Dermis blood vessel endothelial cell (primary cell): ENCODE data around the gene SUV39H2. TPM values are rescaled to one million over a fixed set of nuclear protein-coding genes. Genes with fewer than 3 reads are reported as not detected.
A peak's percentile ranks its signal among the peaks of the same experiment; 100 is the strongest.
"Not testable (repeated sequence)": the region's sequence is repeated elsewhere in the genome, so short reads cannot be mapped to it uniquely, and the experiment has no call there.

Experiments
- DNase-seq: peaks from one replicate; pipeline ENCODE4 v3.0.0; 2010
- total RNA-seq: library from RNA; depleted of rRNA; stranded (reverse); fragments of >200 nt; gene quantifications from 2 replicates; pipeline ENCODE4 v1.2.3, GENCODE V29; 2014

The SUV39H2 gene
- total RNA-seq, 1 donor from 2014 or later: 17.7 TPM

DNA sequence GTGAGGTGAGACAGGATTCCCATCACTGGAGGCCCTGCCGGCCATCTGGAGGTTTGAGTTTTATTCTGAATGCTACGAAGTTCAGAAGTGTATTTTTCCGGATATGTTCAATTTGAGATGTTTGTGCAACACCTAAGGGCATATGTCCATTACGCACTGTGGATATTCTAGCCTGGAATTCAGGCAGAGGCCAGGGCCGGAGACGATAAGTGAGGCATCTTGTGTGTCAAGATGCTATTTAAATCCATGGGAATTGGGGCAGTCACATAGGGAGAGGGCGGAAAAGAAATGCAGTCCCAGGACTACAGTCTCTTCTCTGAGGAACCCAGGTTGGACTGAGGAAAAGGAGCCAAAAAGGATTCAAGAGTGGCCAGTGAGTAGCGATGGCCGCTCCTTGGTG lies 1.9 kb upstream of the SUV39H2 start:
- DNase-seq: no peak

DNA sequence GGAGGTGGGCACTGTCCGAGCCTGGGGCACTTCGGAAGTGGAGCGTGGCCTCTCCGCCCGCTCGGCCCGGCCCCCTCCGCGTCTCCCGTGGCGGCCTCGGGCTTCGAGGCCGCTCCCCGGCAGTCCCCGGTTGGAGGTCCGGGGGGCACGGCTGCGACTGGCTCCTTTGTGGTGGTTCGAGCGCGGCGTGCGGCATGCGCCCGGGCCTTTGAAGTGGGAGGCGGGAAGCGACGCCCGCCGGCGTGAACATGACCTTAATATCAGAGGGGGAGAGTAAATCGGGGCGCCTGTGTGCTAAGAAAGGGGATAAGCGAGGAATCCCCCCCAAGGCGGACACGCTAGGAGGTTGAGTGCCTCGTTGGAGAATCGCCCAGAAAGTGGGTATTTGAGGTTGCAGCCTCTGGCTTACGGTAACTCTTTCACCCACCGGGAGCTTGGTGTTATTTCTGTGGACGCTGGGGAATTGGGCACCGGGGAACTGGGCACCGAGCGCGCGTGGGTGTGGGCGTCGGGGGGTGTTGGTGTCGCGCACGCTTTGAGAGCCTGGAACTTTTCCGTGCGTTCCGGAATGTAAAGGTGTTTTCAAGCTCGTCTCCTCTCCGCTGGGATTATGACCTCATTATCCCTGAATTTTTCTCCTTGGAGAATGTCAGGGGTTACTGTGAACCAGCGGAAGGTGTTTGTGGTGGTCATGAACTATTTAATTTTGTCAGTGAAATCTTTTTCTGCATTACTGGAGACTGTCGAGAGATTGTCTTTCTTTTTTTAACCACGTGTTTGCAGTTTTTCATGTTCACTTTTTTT lies 660 bp downstream of the SUV39H2 start:
- peak; percentile 32 for DNase-seq

DNA sequence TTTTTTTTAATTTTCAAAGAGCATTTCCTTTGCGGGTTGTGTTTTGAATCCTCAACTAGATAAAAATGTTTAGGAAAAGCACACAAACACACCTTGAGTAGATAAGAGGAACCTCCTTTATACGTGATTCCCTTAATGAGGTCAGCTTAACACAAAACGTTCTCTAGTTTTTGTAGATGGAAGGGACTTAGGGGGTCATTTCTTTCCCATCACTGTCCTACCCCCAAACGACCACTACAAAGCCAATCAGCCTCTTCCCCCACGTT lies 1.2 kb downstream of the SUV39H2 start:
- peak; percentile 7 for DNase-seq

DNA sequence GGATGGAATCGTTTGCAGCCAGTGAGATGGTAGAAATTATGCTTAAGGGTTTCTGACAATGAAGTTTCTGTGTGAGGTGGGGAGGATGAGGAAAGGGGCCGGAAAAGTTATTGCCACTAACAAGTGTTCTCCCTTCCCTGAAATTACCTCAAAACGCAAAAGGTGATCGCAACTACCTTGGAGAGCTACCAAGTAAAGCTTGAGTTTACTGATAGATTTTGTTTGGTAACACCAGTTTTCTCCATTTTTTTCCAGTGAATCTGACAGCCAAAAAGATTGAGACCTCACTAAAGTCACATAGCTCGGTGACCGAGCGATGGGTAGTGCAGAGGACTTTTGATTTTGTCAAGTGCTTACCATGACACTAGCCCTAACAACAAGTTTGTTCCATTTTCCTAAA lies 1.6 kb downstream of the SUV39H2 start:
- peak; percentile 16 for DNase-seq

DNA sequence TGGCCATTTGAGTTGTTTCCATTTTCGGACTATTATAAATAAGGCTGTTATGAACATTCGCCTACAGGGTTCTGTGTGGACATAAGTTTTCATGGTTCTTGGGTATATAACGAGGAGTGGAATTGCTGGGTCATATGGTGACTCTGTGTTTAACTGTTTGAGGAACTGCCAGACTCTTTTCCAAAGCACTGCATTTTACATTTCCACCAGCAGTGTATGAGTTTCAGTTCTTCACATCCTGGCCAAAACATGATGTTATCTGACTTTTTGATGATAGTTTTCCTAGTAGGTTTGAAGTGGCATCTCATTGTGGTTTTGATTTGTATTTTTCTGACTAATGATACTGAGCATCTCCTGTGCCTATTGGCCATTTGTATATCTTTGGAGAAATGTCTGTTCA lies 5.4 kb downstream of the SUV39H2 start:
- DNase-seq: no peak

DNA sequence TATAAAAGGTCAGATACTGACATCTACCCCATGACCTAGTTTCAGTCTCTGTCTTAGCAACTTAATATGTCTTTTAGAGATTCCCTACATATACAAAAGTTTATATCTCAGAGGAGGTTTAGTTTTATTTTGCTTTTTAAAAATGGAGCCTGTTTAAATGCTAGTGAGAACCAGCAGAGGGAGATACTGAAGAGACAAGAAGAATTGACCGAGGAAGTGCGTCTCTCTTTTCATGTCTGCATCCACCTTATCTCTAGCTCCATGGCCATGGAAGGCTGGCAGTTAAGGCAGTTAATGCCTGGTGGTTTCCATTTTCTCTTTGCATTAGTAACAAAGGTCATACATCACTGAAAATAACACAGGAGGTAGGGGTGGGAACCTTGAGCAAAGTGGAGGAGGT lies 10.7 kb downstream of the SUV39H2 start:
- DNase-seq: peak; percentile 17

DNA sequence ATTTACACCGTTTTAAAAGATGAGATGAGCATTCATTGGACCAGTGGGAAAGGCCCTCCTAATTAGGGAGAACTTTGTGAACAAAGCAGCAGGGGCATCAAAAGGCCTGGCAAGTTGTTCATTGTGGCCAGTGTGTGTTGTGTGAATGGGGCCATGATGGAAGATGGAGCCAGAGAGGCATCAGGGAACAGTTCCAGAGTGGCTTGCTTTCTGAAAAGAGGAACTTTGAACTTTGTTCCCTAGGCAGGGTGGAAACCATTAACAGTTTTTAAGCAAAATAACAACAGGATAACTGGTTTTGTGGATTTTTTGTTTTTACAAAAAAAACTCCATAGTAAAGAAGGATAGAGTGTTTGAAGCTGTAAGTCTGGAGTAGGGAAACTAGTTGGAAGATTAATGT lies 12.5 kb downstream of the SUV39H2 start:
- no peak for DNase-seq

DNA sequence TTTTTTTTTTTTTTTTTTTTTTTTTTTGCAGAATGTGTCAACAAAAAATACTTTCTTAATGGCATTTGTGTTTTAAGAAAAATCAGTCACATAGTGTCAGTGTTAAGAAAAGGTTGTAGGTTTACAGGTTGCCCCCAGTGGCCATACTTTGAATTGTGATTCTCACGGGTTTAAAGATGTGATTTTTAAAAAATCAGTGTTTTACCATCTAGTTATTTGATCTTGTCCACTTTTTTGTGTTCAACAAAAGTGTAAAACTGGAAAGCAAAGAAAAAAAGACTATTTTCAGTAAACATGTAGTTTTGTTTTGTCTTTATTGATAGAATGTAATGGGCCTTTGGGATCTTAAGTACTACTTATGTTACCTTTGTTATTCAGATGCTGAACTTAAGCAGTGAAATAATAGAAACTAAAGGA lies 25.7 kb downstream of the SUV39H2 start:
- peak; percentile 54 for DNase-seq

DNA sequence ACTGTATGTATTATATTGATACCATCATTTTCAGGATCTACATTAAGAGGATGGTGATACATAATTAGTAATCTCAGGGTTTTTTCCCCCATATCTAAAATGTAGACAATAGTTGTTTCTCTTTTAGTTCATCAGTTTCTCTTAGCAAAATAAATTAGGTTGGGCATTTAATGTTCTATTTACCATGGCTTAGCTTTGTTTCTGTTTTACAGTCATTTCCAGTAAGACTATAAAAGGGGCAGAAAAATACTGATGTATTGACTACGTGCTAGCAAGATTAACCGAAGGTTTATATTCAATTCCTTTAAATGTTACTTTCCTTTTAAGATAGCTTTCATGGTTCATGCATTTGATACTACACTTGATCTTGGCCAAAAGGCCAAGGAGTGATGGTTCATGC lies 26.2 kb downstream of the SUV39H2 start:
- DNase-seq: no peak

DNA sequence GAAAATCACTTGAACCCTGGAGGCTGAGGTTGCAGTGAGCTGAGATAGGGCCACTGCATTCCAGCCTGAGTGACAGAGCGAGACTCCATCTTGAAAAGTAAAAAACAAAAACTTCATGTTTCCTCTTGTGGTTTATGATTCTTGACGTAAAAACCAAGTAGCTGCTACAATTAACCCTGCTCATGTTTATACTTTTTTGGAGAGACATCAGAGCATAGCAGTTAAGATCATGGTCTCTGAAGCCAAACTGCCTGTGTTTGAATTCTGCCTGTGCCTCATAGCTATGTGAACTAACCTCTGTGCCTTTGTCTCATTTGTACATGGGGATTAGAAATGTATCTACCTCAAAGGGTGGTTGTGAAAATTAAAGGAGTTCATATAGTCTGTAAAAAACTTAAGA lies 27.2 kb downstream of the SUV39H2 start:
- DNase-seq: no peak

DNA sequence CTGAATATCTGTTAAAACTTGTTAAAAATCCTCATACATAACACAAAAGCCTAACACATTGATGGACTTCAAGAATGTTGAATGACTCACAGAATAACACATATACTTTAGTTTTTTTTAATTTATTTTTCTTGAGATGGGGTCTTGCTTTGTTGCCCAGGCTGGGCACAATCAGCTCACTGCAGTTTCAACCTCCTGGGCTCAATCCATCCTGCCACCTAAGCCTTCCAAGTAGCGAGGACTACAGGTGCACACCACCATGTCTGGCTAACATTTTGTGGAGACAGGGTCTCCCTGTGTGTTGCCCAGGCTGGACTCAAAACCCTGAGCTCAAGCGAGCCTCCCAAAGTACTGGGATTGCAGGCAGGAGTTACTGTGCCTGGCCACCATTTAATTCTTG lies 28.1 kb downstream of the SUV39H2 start:
- no peak for DNase-seq

DNA sequence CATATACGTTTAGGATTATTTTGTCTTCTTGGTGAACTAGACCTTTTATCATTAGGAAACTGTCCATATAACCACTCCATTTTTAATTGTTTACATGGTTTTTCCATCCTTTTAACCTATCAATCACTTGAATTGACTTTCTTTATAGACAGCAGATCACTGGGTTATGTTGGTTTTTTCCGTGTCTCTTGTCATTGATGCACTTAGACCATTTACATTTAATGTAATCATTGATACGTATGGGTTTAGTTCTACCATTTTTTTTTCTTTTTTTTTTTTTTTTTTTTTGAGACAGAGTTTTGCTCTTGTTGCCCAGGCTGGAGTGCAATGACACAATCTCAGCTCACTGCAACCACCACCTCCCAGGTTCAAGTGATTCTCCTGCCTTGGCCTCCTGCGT lies 28.9 kb downstream of the SUV39H2 start:
- DNase-seq: not testable (repeated sequence)

DNA sequence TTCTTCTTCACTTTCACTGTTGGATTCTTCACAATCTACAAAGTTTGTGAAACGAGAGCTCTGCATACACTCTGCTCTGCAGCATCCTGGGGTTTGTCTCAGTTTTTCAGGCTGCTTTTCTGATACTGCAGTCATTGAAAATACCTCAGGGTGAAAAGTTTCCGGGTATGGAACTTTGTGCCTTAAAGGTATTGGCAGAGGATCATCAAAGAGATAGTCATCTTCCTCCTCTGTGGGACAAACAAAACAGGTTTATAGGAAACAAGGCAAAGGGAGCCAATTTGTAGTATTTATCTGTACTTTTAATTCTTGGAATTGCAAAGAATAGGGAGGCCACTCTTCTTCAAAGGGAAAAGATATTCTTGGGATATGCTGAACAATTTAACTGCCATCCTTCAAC lies 30.4 kb downstream of the SUV39H2 start:
- DNase-seq: no peak

DNA sequence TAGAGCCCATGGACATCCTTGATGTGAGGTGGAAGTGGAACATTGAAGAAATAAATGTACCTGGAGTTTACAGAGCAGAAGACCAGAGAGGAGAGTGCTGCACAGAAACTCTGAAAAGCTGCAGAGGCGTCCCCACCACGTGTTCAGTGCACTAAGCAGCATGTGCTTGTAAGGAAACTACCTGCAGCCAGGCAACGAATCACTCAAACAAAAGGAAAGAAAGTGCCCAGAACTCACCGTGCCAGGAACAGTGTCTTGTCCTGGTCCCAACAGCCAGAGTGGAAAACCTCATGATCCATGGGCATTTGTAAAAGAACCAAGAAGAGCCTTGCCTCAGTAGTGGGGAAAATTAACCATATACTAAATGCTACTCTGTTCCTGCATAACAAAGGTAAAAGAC lies 32.3 kb downstream of the SUV39H2 start:
- DNase-seq: no peak

DNA sequence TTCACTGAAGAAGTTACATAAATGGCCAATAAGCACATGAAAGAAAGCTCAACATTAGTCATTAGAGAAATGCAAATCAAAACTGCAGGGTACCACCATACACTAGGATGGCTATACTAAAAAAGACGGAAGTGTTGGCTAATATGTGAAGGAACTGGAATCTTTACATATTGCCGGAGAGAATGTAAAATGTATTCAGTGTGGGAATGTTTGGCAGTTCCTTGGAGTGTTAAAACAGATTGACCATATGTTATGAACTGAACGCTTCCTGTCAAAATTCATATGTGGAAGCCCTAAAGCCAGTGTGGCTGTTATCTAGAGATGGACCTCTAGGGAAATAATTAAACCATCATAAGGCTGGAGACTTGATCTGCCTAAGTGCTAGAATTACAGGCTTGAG lies 33.1 kb downstream of the SUV39H2 start:
- no peak for DNase-seq

DNA sequence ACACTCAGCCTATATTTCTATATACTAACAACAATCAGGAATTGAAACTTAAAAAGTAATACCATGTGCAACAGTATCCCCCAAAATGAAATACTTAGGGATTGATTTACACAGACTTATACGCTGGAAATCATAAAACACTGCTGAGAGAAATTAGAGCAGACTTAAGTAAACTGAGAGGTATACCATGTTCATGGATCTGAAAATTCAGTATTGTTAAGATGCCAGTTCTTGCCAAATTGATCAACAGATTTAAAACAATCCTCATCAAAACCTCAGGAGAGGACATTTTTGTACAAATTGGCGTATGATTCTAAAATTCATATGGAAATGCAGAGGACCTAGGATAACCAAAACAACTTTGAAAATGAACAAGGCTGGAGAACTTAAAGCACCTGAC lies 37.9 kb downstream of the SUV39H2 start:
- no peak for DNase-seq

DNA sequence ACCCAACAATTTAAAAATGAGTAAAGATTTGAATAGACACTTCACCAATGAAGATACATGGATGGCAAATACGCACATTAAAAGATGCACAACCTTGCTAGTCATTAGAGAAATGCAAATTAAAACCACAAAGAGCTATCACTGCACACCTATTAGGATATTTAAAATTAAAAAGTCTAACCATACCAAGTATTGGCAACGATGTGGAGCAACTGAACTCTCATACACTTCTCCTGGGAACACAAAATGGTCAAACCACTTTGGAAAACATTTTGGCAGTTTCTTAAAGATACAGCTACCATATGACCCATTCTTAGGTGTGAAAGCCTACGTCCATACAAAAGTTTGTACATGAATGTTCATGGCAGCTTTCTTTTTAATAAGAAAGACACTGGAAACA lies 39.2 kb downstream of the SUV39H2 start:
- no peak for DNase-seq

DNA sequence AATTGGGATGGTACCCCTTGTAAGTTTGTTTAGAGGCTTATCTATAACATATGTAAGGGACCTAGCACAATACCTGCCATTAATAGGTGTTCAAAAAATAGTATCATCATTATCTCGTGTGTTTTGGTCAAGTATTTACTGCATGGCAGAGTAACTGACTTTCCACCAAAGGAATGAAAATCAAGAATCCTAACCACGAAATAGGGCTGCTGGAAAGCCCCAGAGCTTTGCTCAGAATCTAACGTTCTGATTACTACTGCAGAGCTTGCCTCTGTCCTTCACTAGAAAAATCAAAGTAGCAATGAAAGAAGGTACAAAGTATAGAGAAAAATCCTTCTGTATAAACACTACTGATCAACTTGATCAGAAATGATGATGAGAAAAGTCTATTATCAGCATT lies 40.3 kb downstream of the SUV39H2 start:
- DNase-seq: no peak

DNA sequence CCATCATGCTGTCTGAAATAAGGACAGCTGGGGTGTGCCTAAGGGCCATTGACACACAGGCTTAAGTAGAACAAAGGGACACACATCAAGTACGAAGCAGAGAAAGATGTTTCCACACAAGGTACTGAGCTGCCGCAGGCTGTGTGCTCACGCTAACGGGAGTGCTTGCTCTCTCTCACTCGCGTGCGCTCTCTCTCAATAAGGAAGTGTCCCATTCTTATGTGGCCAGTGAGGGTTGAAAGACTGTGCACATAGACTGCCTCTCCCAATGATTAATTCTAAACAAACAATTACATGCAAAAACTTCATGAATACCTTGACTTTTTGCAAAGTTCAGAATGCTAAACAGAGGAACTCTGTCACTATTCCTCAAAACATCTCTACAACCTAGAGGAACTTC lies 45.3 kb downstream of the SUV39H2 start:
- no peak for DNase-seq

DNA sequence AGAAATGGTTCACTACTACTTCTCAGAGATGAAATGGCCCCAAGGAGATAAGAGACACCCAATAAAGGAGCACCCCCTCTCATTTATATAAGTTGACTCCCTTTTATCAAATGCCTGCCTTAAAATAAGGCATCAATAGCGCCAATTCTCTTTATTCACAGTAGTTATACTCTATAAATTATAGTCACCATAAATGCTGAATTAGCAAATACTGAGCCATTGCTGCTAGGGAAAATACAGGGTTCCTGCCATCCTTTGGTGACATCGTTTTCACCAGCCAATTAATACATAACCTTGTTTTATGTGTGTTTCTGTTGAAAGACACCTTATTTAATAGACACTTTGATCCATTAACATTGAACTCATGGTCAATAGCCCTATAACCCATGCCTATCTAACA lies 46.6 kb downstream of the SUV39H2 start:
- DNase-seq: no peak

DNA sequence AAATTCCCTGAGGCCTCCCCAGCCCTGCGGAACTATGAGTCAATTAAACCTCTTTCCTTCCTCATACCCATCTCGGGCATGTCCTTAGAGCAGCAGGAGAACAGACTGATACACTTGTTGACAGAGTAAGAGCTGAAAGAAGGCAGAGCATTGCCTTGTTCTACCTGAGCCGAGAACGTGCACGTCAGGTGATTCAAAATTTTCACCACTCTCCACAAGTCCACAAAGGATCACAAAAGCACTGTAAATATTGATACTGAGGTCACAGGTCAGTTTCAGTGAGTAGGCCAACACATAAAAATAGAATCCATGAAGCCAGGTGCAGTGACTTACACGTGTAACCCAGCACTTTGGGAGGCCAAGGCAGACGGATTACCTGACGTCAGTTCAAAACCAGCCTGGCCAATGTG lies 47.4 kb downstream of the SUV39H2 start:
- peak; percentile 3 for DNase-seq

DNA sequence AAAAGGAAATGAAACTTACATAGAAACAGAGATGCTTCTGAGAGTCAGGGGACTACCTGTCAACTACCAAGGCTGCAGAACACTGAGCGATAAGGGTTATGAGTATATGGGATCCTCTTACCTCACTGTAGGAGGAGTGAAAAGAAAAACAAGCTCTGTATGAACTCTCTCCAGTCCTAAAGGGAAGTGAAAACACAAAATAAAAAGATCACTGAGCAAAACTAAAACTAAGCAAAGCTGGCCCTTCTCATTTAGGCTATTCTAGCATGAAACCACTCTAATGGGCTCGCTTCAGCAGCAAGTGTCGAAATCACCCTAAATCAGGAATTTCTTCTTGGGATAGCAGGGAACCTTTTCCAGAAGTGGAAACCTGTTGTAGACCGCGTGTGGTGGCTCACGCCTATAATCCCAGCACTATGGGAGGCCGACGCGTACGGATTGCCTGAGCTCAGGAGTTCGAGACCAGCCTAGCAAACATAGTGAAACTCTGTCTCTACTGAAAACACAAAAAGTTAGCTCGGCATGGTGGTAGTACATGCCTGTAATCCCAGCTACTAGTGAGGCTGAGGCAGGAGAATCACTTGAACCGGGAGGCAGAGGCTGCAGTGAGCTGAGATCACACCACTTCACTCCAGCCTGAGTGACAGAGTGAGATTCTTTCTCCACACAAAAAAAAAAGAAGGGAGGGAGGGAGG lies 48.2 kb downstream of the SUV39H2 start:
- DNase-seq: no peak

DNA sequence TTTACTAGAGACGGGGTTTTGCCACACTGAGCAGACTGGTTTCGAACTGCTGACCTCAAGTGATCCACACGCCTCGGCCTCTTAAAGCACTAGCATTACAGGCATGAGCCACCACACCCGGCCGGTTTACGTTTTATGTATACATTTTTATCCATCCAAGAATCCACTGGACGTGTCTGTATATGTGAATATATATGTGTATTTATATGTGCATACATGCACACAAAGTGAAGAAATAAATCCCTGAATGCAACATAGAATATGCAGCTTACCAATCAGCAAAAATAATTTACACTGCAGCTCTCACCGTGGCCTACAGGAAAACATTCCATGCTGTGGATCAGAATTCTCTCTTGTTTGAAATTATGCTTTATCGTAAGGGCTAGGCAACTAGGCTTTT lies 51.9 kb downstream of the SUV39H2 start:
- no peak for DNase-seq

DNA sequence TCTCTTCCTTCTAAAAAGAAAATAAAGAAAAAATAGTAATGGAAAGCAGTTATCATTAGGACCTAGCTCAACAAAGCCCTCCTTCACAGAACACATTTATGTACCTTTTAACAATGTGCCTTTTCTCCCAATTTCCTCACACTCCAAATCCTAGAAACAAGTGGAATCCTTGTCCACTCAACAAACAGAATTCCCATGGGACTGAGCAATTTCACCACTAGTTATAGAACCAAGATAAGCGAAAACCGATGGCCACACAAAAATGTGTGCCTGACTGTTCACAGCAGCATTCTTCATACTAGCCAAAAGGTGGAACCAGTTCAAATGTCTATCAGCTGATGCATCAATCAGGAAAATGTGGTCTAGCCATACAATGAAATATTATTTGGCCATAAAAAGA lies 57.9 kb downstream of the SUV39H2 start:
- no peak for DNase-seq

DNA sequence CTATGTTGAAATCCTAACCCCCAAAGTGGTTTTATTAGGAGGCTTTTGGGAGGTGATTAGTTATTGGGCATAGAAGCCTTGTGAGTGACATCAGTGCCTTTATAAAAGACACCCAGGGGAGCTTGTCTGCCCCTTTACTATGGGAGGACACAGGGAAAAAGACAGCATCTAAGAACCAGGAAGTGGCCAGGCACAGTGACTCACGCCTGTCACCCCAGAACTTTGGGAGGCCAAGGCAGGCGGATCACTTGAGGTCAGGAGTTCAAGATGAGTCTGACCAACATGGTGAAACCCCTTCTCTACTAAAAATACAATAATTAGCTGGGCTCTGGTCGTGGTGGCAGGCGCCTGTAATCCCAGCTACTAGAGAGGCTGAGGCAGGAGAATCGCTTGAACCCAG lies 60.3 kb downstream of the SUV39H2 start:
- DNase-seq: not testable (repeated sequence)
